Amygdala (tissue), 56 donors: ENCODE results near the gene PCCB.
"Not testable (repeated sequence)": the region's sequence is repeated elsewhere in the genome, so short reads cannot be mapped to it uniquely, and the experiment has no call there.

Experiments
- DNase-seq, 56 donors: peaks; one replicate each; lab custom pipeline; 2025; lab: John Stamatoyannopoulos, UW

The PCCB gene

DNA sequence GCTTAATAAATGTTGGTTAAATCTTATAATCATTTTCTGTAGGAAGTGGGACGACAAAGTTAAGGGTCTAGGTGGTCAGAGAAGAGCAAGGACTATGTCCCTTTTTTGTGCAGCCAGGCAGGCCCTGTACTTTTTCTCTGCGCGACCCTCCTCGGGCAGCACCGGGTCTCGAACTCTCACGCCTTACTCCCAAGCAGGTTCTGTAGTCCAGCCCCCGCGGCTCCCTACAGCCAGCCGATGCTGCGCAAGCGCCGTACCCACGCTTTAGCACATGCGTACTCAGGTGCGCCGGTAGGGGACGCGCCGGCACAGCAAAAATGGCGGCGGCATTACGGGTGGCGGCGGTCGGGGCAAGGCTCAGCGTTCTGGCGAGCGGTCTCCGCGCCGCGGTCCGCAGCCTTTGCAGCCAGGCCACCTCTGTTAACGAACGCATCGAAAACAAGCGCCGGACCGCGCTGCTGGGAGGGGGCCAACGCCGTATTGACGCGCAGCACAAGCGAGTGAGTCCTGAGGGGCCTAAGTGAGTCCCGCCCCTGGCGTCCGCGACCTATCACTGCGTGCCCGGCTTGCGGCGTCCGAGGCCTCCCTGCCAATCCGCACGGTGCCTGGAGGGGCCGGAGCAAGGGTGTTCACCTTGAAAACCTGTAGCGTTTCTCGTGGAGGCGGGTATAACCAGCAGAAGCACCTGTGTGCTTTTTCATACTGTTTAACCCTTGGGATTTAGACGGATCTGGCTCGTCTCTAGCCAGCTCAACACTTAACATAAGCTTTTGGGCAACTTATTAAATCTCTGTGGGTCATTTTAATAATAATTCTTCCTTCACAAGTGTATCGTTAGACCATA, at the start of gene PCCB:
Gene PCCB, plus strand, starts transcription at position 282 of the 844 bp plus-strand sequence. Its CDS starts 36 bp downstream, at position 318.
- peak; percentile 53 to 96 (median 87) for DNase-seq

DNA sequence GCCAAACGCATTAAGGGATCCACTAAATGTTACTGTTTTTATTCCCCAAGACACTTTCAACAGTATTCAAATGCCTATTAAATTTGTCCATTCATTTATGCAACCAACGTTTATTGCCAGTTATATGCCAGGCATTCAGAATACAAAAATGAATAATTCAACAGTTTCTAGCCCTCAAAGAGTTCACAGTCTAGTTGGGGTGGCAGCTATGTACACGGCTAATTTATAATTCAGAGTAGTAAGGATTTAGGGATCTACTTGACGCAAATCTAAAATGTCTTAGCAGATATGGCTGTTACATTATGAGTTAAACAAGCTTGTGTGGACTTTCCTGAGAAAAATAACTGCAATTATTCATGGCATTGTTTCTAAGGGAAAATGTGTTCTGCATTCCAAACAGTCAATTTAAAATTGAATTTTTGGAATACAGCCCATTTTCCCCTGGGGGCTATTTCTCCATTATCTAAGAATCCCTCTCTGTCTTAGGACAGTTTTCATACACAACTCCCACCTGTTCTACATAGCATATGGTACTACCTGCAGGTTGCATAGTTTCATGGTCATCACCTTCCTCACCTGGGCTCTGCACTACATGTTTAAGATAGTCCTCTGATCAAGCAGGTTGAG, 42.5 kb upstream of the PCCB start:
- DNase-seq, result no peak

DNA sequence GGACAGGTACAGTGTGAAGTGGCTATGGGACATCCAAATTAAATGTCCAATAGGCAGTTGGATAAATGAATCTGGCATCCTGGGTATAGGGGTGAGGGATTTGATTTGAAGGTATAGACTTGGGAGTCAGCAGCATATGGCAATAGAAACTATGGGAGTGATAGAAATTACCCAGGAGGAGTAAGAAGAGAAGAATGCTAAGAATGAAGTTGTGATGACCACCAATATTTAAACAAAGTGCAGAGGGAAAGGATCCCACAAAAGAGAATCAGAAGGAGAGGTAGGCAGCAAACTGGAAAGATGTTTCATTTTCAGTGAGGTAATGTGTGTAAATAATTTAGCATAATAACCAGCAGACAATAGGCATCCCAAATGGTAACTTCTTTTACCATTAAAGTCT, 40.2 kb upstream of the PCCB start:
- DNase-seq, result no peak

DNA sequence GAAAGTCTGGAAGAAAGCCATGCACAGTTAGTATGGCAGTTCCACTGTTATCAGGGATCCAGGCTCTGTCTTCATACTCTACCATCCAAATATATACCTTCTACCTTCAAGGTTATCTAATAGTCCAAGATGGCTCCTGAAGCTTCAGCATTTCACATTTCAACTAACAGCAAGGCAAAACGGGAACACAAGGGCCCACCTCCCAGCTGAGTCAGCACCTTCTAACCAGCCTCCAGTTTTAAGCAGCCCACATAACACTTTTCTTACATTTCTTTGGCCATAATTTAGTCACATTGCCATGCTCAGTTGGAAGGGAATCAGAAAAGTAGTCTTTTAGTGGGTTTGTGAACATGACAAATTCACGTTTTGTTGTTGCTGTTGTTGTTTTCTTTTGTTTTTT, 38.6 kb upstream of the PCCB start:
- DNase-seq, result no peak

DNA sequence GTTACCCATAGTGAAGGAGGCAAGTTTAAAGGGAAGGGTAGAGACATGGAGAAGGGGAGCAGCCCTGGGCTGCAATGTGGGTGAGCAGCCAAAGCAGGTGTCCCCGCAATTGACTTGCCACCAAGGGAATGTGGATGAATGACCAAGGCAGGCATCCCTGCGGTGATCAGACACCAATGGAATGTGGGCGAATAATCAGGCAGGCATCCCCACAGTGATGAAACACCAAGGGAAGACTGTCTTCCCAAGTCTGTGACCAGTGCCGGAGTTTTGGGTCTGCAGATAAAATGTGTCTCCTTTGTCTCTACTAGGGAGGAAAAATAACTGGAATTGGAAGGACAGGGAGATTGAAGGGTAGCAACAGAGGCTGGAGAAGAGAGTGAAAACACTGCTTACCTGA, 27.4 kb upstream of the PCCB start:
- DNase-seq, result not testable (repeated sequence)

DNA sequence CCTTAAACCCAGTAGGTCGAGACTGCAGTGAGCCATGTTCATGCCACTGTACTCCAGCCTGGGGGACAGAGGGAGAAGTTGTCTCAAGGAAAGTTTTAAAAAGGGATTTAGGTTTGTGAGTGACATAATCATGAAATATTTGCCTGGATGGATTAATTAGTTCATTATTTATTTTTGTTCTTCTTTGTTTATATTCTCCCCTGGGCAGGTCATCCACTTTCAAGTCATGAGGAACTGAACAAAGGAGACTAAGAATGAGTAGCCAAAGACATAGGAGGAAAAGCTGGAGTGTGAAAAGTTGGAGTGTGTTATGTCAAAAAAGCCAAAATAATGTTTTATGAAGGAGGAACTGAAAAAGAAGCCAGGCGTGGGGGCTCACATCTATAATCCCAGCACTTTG, 17.7 kb upstream of the PCCB start:
- DNase-seq, result no peak

DNA sequence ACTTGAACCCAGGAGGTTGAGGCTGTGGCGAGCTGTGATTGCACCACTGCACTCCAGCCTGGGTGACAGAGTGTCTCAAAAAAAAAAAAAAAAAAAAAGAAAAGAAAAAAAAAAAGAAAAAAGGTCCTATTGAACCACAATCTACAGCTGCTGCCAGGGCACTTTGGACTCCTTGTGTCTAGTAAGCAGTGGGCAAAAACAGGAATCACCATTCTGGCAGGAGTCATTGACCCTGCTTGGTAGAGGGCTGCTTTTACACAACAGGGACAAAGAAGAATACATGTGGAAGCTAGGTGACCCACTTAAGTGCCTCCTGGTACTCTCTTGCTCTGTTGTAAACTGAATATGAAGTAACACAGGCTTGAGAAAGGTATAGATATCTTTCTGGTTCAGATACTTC, 14.6 kb upstream of the PCCB start:
- DNase-seq, result no peak

DNA sequence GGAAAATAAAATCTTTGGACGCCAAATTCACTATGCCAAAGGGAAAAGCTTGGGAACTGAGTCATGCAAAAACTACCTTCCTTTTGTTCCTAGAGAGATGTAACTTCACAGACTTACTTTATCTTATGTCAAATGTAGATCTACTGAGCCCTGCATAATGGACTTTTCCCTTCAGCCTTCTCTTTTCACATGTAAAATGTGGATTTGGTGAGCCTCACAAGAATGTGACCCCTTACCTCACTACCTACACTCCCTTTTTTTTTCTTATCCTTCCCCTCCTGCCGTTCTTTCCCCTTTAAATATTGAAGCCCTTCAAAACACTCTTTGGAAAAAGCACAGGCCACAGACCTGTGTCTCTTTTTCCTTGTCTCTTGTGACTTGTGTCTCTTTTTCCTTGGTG, 14.0 kb upstream of the PCCB start:
- DNase-seq, result no peak

DNA sequence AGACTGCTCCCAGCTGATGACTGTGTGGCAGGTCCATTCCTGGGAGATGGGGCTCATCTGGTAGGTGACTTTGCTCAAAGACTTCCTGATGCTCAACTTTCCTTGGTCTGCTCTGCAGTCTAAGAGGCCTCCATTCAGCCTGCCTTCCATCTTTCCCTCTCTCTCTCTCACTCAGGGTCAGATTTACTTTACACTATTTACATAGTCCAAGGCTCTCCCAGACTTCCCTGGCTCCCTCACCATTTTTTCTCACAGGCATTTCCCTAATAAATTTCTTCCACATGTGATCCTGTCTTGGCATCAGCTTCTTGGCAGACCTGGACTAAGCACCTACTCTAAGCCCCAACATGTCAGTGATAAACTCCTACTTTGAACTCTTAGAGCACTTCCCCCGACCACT, 13.0 kb upstream of the PCCB start:
- DNase-seq, result no peak

DNA sequence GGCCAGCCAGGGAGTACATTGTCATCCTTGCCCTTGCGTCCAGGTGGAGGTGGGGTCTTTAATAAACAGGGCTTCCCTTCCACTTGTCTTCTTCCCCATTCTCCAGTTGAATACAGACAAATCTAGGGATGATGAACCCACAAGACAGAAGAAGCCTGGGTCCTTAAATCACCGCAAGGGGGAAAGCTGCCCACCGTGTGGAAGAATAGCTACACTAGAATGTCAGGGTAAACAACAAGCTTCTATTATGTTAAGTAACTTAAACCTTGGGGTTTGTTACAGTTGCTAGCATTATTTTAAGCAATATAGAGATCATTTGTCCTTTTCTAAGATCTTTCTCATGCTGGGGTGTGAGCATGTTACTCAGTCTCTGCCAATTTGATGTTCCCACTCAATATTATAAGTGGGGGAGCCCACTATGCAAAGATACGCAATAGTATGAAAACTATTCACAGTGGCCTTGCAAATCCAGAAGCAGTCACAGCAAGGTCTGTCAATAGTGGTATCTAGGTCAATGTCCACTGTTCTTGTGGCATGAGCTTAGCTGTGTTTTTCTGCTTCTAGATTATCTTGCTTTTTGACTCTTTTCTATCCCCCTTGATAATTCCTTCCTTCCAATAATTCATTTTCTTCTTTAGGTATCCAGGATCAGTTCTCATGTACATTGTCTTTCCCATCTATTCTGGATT, 12.0 kb upstream of the PCCB start:
- no peak for DNase-seq

DNA sequence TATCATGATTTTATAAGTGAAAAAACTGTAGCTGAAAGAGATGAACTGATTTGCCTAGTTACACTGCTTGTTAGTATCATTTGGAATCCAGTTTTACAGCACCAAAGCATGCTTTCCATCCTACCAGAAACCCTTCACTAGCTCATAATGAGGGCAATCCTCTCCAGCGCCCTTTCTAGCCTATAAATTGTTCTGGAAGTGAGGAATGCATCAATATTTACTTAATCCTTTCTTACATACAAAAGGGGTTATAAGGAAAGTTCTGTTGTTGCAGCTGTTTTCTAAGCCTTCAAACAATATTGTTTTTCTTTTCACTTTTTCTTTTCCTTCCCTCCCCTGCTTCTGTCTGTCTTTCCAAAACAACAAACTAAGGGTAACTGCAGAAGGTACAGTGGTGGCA, 11.0 kb upstream of the PCCB start:
- no peak for DNase-seq

DNA sequence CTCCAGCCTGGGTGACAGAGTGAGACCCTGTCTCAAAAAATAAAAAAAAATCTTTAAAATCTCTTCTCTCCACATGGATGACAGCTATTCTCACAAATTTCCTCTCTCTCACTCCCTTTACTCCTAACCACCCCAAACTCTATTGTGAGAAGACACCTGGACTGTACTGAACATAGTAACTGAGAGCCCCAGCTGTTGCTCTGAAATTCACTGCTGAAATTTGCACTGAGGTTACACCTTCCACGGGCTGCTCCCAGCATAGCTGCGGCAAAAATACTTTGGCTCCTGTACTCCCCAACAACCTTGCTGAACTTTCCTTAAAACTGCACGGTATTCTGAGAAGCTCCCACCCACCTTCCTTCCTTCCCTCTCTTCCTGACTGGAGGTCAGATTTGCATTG, 4.4 kb upstream of the PCCB start:
- DNase-seq, result no peak

DNA sequence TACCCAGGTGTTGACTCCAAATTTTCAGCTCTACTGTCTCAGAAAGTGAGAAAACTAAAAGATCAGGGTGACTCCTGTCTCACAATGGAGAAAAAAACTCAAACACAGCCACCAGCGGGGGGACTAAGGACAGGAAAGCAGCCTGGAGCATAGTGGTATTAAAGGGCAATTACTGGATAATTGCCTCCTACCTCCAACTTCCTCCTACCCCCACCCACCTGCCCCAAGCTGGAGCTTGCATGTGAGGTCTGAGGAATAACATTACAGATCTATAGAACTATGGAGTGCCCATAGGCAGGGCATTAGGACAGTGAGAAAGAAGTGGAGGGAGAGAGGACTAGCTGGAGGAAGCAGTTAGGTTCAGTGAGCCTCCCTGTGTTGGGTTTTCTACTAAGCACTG, 2.7 kb upstream of the PCCB start:
- DNase-seq, result no peak

DNA sequence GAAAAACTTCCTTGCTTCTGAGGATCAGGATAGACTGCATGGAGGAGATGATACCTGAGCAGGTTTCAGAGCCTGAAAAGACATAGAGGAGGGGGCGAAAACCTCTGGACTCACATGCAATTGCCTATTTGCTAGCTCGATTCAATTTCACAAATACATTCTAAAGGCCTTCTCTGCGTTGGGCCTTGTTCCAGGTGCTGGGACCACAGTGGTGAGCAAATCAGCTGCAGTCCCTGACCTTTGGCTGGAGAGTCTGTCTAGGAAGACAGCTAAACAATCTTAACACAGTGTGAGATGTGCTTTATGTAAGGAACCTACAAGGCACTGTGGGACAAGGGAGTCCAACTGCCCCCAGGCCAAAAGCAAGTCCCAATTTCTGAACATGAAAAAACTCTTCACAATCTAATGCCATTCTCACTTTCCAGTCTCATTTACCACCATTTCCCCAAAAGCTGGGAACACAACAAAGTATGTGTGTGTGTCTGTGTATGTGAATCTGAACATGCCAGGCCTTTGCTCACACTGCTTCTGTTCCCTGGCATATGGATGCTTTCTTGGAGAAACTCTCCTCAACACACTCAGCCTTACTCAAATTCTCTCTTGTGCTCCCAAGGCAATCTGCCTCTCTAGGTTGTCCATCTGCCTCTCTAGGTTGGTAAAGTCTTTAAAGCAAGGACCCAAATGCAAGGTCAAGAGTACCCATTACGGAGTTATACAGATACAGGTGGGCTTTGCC, 2.1 kb upstream of the PCCB start:
- DNase-seq, result no peak

DNA sequence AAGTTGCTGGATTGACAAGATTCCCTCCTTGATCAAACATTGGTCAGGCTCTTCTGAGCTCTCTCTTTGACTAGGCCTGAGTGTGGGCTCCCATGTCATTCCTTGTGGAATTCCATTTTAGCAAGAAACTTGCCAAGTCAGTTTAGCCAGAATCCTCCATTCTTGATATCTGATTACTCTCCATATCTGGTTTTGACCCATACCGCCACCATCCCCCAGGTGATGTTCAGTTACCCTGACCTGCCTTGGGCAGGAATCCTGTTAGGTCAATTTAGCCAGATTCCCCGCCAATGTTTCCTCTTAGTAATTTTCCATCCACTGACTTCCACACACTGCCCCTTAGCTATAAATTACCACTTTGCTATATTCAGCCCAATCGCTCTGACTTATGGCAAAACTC, 1.0 kb upstream of the PCCB start:
- DNase-seq, result no peak

DNA sequence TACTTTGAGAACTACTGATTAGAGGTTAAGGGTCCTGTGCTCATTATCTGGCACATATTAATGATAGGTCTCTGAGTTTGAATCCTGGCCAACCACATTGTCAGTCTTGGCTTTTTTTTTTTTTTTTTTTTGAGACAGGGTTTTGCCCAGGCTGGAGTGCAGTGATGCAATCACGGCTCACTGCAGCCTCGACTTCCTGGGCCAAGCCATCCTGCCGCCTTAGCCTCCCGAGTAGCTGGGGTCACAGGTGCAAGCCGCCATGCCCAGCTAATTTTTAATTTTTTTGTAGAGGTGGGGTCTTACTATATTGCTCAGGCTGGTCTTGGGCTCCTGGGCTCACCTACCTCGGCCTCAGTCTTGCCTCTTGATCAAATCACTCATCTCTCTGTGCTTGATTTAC, 547 bp upstream of the PCCB start:
- DNase-seq, result no peak

DNA sequence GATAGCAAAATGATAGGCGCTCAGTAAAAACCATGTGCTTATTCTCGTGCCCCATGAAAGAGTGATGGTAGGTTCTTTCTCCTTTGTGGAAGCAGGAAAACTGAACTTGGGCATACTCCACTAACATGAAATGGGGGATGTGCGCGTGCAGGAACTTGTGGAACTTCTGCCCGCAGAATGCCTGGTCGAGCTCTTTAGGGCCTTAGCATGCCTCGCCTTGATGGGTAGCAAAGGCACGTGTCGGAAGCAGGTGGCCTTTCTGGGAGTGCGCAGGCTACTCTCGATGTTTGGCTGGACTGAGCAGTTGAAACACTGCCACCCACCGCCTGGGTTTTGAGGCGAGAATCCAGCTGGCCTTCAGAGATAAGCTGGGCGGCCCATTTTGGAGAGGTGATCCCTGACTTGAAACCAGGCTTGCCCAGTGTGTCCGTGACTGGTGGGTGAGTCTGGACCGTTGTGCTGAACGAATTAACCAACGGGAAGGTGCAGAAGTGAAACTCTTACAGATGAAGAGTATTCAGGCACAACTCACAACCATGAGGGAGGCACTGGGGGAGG, 842 bp downstream of the PCCB start:
- peak; percentile 10 to 84 (median 64) for DNase-seq

DNA sequence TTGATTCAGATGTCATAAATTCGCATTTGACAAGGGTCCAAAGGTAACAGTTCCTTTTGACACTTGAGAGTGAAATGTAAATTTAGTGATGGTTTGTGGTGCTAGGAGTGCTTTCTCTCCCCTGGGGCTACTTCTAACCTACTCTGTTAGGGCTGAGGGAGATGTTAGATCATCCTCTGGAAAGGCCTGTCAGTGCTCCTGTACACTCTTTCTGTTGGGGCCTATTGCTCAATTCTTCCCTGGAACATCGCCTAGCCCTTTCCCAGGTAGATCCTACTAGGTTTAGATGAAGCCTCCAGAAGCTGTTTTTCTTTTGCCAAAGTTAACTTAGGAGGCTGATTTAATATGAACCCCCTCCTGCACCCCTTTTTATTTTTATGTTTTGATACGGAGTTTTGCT, 1.4 kb downstream of the PCCB start:
- no peak for DNase-seq

DNA sequence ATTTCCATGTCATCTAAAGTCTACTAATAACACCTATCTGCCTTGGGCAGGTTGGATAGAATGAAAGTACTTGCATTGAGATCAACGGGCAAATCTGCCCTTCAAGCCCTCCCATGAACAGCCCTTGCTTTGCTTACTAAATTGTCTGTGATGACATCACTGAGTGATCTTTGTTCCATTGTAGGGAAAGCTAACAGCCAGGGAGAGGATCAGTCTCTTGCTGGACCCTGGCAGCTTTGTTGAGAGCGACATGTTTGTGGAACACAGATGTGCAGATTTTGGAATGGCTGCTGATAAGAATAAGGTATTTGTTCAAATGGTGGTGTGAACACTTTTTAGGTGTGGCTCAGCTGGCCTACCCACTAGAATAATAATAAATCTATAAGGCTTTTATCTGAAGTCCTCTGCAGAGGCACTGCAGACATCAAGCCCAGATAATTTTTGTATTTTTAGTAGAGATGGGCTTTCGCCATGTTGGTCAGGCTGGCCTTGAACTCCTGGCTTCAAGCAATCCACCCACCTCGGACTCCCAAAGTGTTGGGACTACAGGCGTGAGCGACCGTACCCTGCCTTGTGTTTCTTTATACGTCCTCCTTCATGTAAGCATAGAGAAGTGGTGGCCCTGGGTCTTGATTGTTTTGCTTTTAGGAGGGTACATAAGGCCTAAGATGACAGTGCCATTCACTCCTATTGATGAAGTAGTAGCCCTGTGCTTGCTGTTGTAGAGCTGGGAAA, 5.7 kb downstream of the PCCB start:
- DNase-seq, result peak in 31 of 56 donors; percentile 3 to 70 (median 27)

DNA sequence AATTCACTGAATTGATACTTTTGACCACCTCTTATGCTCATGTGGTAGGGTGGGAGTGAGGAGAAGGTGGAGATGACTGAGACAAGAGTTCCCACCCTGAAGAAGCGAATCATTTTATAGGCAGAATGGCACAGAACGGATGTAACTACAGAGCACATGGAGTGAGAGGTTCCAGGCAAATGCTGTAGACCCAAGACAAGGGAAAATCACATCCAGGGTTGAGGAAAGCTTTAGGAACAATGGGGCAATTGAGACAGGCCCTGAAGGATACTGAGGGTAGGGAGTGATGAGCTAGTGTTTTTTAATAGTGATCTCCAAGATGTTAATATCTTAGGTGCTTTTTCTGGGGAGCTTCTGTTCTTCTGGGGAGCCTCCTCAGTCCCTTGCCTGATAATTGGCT, 8.1 kb downstream of the PCCB start:
- no peak for DNase-seq
